GM18861 (cell line): ENCODE data around the gene PLCXD1.

Experiments
- ATAC-seq: cut with Tn5 transposase; IDR thresholded peaks from one replicate; pipeline ENCODE4 v1.9.1; 2021; ENCODE audit not compliant: unreplicated experiment

The PLCXD1 gene

GRCh38 chrX:333611-334311 lies 52.6 kb downstream of the PLCXD1 start:
- ATAC-seq: no peak

GRCh38 chrX:334331-334891 lies 53.2 kb downstream of the PLCXD1 start:
- ATAC-seq: no peak

GRCh38 chrX:334971-335757 lies 54.0 kb downstream of the PLCXD1 start:
- ATAC-seq: no peak

- ATAC-seq: no peak
Measured at GRCh38 chrX:335758-336155, 54.6 kb downstream of the PLCXD1 start.

GRCh38 chrX:336227-336626 lies 55.0 kb downstream of the PLCXD1 start:
- no peak for ATAC-seq

GRCh38 chrX:337331-337831 lies 56.2 kb downstream of the PLCXD1 start:
- ATAC-seq: no peak

GRCh38 chrX:338281-338835 lies 57.2 kb downstream of the PLCXD1 start:
- ATAC-seq: no peak

GRCh38 chrX:338836-339400 lies 57.7 kb downstream of the PLCXD1 start:
- no peak for ATAC-seq

- ATAC-seq: no peak
Measured at GRCh38 chrX:340121-340520, 58.9 kb downstream of the PLCXD1 start.

- no peak for ATAC-seq
Measured at GRCh38 chrX:340641-341423, 59.7 kb downstream of the PLCXD1 start.

- ATAC-seq: no peak
Measured at GRCh38 chrX:341541-342101, 60.4 kb downstream of the PLCXD1 start.

- ATAC-seq: no peak
Measured at GRCh38 chrX:344371-344901, 63.3 kb downstream of the PLCXD1 start.

- ATAC-seq: no peak
Measured at GRCh38 chrX:345020-345925, 64.1 kb downstream of the PLCXD1 start.

- ATAC-seq: no peak
Measured at GRCh38 chrX:346034-346813, 65.0 kb downstream of the PLCXD1 start.

GRCh38 chrX:347351-348117 lies 66.4 kb downstream of the PLCXD1 start:
- ATAC-seq: no peak

- no peak for ATAC-seq
Measured at GRCh38 chrX:348461-349117, 67.4 kb downstream of the PLCXD1 start.

GRCh38 chrX:349196-349595 lies 68.0 kb downstream of the PLCXD1 start:
- no peak for ATAC-seq
